ENCODE results near the gene GAB2. TPM values are rescaled to one million over a fixed set of nuclear protein-coding genes. Genes with fewer than 3 reads are reported as not detected.
A peak's percentile ranks its signal among the peaks of the same experiment; 100 is the strongest.

Gene GAB2
- total and polyA plus RNA-seq, 7 experiments from 2014 or later, result 0.17 to 42.6 (median 3.5) TPM

GRCh38 chr11:78266451-78266850 is 151.2 kb downstream of the GAB2 start:
- Histone ChIP-seq H3K36me3 (ENCODE audit: control insufficient read depth in 2 of 3, insufficient read depth in 3 of 3, low read length in 3 of 3) (no peaks in the 10 kb centered on the region), H3K9me3 (ENCODE audit: control insufficient read depth in 2 of 3, low read length in 3 of 3) (no peaks in the 10 kb centered on the region), H3K4me1 (ENCODE audit: control insufficient read depth in 2 of 2, insufficient read depth in 2 of 2, low read length in 2 of 2) (no peaks in the 10 kb centered on the region), H3K27me3 (ENCODE audit: control insufficient read depth in 2 of 2, insufficient read depth in 2 of 2, low read length in 2 of 2) (no peaks in the 10 kb centered on the region), H3K4me3 (ENCODE audit: low read length) (no peak overlapping the region), H3K27ac (ENCODE audit: low read depth, low read length) (no peak overlapping the region)
- H3K27ac Mint-ChIP-seq, result peak overlapping the region in 1 of 9 donors; percentile 80
- intact Hi-C loops (cut with micrococcal nuclease), result no loop called here
- peaks cover 0 to 28% (median 0%) of the 10 kb centered on the region in 5 donors for H3K36me3 Mint-ChIP-seq
- ChIA-PET POLR2A (no interaction called here), CTCF (no interaction called here)
- H3K9me3 Mint-ChIP-seq, result peaks cover 0 to 3% (median 0%) of the 10 kb centered on the region in 11 donors
- peak in 1 of 9 donors; percentile 6 for DNase-seq
- peaks cover 0 to 11% (median 0%) of the 10 kb centered on the region in 7 donors for H3K4me1 Mint-ChIP-seq
- ATAC-seq, result no peak
- H3K27me3 Mint-ChIP-seq, result no peaks in the 10 kb centered on the region
- no peak overlapping the region for H3K4me3 Mint-ChIP-seq

GRCh38 chr11:78265326-78265725 is 152.3 kb downstream of the GAB2 start:
- H3K4me1 Mint-ChIP-seq, result peaks cover 0 to 11% (median 0%) of the 10 kb centered on the region in 7 donors
- ChIA-PET CTCF (no interaction called here), POLR2A (no interaction called here)
- no peak overlapping the region for H3K4me3 Mint-ChIP-seq
- DNase-seq (no peak), ATAC-seq (no peak)
- no peaks in the 10 kb centered on the region for H3K27me3 Mint-ChIP-seq
- H3K27ac ChIP-seq (ENCODE audit: low read depth, low read length), result no peak overlapping the region
- H3K27ac Mint-ChIP-seq, result peak overlapping the region in 1 of 9 donors; percentile 13
- no peaks in the 10 kb centered on the region for H3K27me3 ChIP-seq (ENCODE audit: control insufficient read depth in 2 of 2, insufficient read depth in 2 of 2, low read length in 2 of 2)
- H3K36me3 ChIP-seq (ENCODE audit: control insufficient read depth in 2 of 3, insufficient read depth in 3 of 3, low read length in 3 of 3), result no peaks in the 10 kb centered on the region
- intact Hi-C loops (cut with micrococcal nuclease), result no loop called here
- no peaks in the 10 kb centered on the region for H3K9me3 Mint-ChIP-seq
- peaks cover 0 to 23% (median 0%) of the 10 kb centered on the region in 5 donors for H3K36me3 Mint-ChIP-seq
- H3K9me3 ChIP-seq (ENCODE audit: control insufficient read depth in 2 of 3, low read length in 3 of 3), result no peaks in the 10 kb centered on the region
- H3K4me1 ChIP-seq (ENCODE audit: control insufficient read depth in 2 of 2, insufficient read depth in 2 of 2, low read length in 2 of 2), result no peaks in the 10 kb centered on the region
- no peak overlapping the region for H3K4me3 ChIP-seq (ENCODE audit: low read length)

- Mint-ChIP-seq H3K9me3 (no peaks in the 10 kb centered on the region), H3K36me3 (peaks cover 0 to 15% (median 0%) of the 10 kb centered on the region in 5 donors), H3K27me3 (no peaks in the 10 kb centered on the region), H3K4me3 (no peak overlapping the region), H3K4me1 (peaks cover 0 to 8% (median 0%) of the 10 kb centered on the region in 7 donors), H3K27ac (no peak overlapping the region)
- Histone ChIP-seq H3K4me3 (ENCODE audit: low read length) (no peak overlapping the region), H3K9me3 (ENCODE audit: control insufficient read depth in 2 of 3, low read length in 3 of 3) (no peaks in the 10 kb centered on the region), H3K4me1 (ENCODE audit: control insufficient read depth in 2 of 2, insufficient read depth in 2 of 2, low read length in 2 of 2) (no peaks in the 10 kb centered on the region), H3K27ac (ENCODE audit: low read depth, low read length) (no peak overlapping the region), H3K27me3 (ENCODE audit: control insufficient read depth in 2 of 2, insufficient read depth in 2 of 2, low read length in 2 of 2) (no peaks in the 10 kb centered on the region), H3K36me3 (ENCODE audit: control insufficient read depth in 2 of 3, insufficient read depth in 3 of 3, low read length in 3 of 3) (no peaks in the 10 kb centered on the region)
- intact Hi-C loops (cut with micrococcal nuclease), result no loop called here
- DNase-seq, result no peak
- ChIA-PET CTCF (interaction anchor here (1.2 kb wide), 1 partner anchor 10 kb away, joined by 3 read pairs; no protein-coding TSS in a partner anchor), POLR2A (no interaction called here)
- no peak for ATAC-seq
Measured at GRCh38 chr11:78262691-78263090, 154.9 kb downstream of the GAB2 start.

- no peak overlapping the region for H3K27ac ChIP-seq (ENCODE audit: low read depth, low read length)
- no peak overlapping the region for H3K4me3 ChIP-seq (ENCODE audit: low read length)
- no peaks in the 10 kb centered on the region for H3K4me1 ChIP-seq (ENCODE audit: control insufficient read depth in 2 of 2, insufficient read depth in 2 of 2, low read length in 2 of 2)
- no peaks in the 10 kb centered on the region for H3K27me3 ChIP-seq (ENCODE audit: control insufficient read depth in 2 of 2, insufficient read depth in 2 of 2, low read length in 2 of 2)
- Mint-ChIP-seq H3K9me3 (no peaks in the 10 kb centered on the region), H3K27ac (no peak overlapping the region), H3K36me3 (peaks cover 0 to 12% (median 0%) of the 10 kb centered on the region in 5 donors), H3K4me3 (no peak overlapping the region), H3K27me3 (no peaks in the 10 kb centered on the region), H3K4me1 (peaks cover 0 to 6% (median 0%) of the 10 kb centered on the region in 7 donors)
- no peak for DNase-seq
- intact Hi-C loops (cut with micrococcal nuclease), result no loop called here
- H3K36me3 ChIP-seq (ENCODE audit: control insufficient read depth in 2 of 3, insufficient read depth in 3 of 3, low read length in 3 of 3), result no peaks in the 10 kb centered on the region
- POLR2A ChIA-PET, result no interaction called here
- no peaks in the 10 kb centered on the region for H3K9me3 ChIP-seq (ENCODE audit: control insufficient read depth in 2 of 3, low read length in 3 of 3)
- CTCF ChIA-PET, result interaction anchor here (1.2 kb wide), 1 partner anchor 10 kb away, joined by 3 read pairs; no protein-coding TSS in a partner anchor
- ATAC-seq, result no peak
Measured at GRCh38 chr11:78262238-78262637, 155.4 kb downstream of the GAB2 start.

- H3K4me1 ChIP-seq (ENCODE audit: control insufficient read depth in 2 of 2, insufficient read depth in 2 of 2, low read length in 2 of 2), result no peaks in the 10 kb centered on the region
- Mint-ChIP-seq H3K36me3 (peaks cover 0 to 12% (median 0%) of the 10 kb centered on the region in 5 donors), H3K9me3 (no peaks in the 10 kb centered on the region), H3K4me1 (peaks cover 0 to 5% (median 0%) of the 10 kb centered on the region in 7 donors), H3K27me3 (no peaks in the 10 kb centered on the region), H3K27ac (no peak overlapping the region), H3K4me3 (no peak overlapping the region)
- ChIA-PET CTCF (interaction anchor here (1.2 kb wide), 1 partner anchor 9 kb away, joined by 3 read pairs; no protein-coding TSS in a partner anchor), POLR2A (no interaction called here)
- intact Hi-C loops (cut with micrococcal nuclease), result no loop called here
- no peaks in the 10 kb centered on the region for H3K9me3 ChIP-seq (ENCODE audit: control insufficient read depth in 2 of 3, low read length in 3 of 3)
- H3K27me3 ChIP-seq (ENCODE audit: control insufficient read depth in 2 of 2, insufficient read depth in 2 of 2, low read length in 2 of 2), result no peaks in the 10 kb centered on the region
- no peak for ATAC-seq
- H3K36me3 ChIP-seq (ENCODE audit: control insufficient read depth in 2 of 3, insufficient read depth in 3 of 3, low read length in 3 of 3), result no peaks in the 10 kb centered on the region
- H3K27ac ChIP-seq (ENCODE audit: low read depth, low read length), result no peak overlapping the region
- DNase-seq, result no peak
- no peak overlapping the region for H3K4me3 ChIP-seq (ENCODE audit: low read length)
Measured at GRCh38 chr11:78261828-78262227, 155.8 kb downstream of the GAB2 start.

GRCh38 chr11:78261367-78261766 is 156.3 kb downstream of the GAB2 start:
- Mint-ChIP-seq H3K27ac (no peak overlapping the region), H3K9me3 (no peaks in the 10 kb centered on the region), H3K4me3 (no peak overlapping the region), H3K4me1 (peaks cover 0 to 5% (median 0%) of the 10 kb centered on the region in 7 donors), H3K36me3 (peaks cover 0 to 10% (median 0%) of the 10 kb centered on the region in 5 donors), H3K27me3 (no peaks in the 10 kb centered on the region)
- Histone ChIP-seq H3K27me3 (ENCODE audit: control insufficient read depth in 2 of 2, insufficient read depth in 2 of 2, low read length in 2 of 2) (no peaks in the 10 kb centered on the region), H3K4me1 (ENCODE audit: control insufficient read depth in 2 of 2, insufficient read depth in 2 of 2, low read length in 2 of 2) (no peaks in the 10 kb centered on the region), H3K36me3 (ENCODE audit: control insufficient read depth in 2 of 3, insufficient read depth in 3 of 3, low read length in 3 of 3) (no peaks in the 10 kb centered on the region), H3K4me3 (ENCODE audit: low read length) (no peak overlapping the region), H3K27ac (ENCODE audit: low read depth, low read length) (no peak overlapping the region), H3K9me3 (ENCODE audit: control insufficient read depth in 2 of 3, low read length in 3 of 3) (no peaks in the 10 kb centered on the region)
- CTCF ChIA-PET, result interaction anchor here (1.2 kb wide), 1 partner anchor 9 kb away, joined by 3 read pairs; no protein-coding TSS in a partner anchor
- intact Hi-C loops (cut with micrococcal nuclease), result no loop called here
- DNase-seq, result no peak
- POLR2A ChIA-PET, result no interaction called here
- no peak for ATAC-seq

GRCh38 chr11:78259777-78260487 is 157.7 kb downstream of the GAB2 start:
- no peaks in the 10 kb centered on the region for H3K9me3 ChIP-seq (ENCODE audit: control insufficient read depth in 2 of 3, low read length in 3 of 3)
- H3K4me3 Mint-ChIP-seq, result no peak overlapping the region
- H3K27ac Mint-ChIP-seq, result no peak overlapping the region
- ChIA-PET CTCF (no interaction called here), POLR2A (no interaction called here)
- peaks cover 0 to 8% (median 0%) of the 10 kb centered on the region in 7 donors for H3K4me1 Mint-ChIP-seq
- H3K4me1 ChIP-seq (ENCODE audit: control insufficient read depth in 2 of 2, insufficient read depth in 2 of 2, low read length in 2 of 2), result no peaks in the 10 kb centered on the region
- DNase-seq (no peak), ATAC-seq (no peak)
- no peak overlapping the region for H3K4me3 ChIP-seq (ENCODE audit: low read length)
- no peaks in the 10 kb centered on the region for H3K27me3 Mint-ChIP-seq
- H3K9me3 Mint-ChIP-seq, result no peaks in the 10 kb centered on the region
- intact Hi-C loops (cut with micrococcal nuclease), result no loop called here
- no peak overlapping the region for H3K27ac ChIP-seq (ENCODE audit: low read depth, low read length)
- no peaks in the 10 kb centered on the region for H3K36me3 ChIP-seq (ENCODE audit: control insufficient read depth in 2 of 3, insufficient read depth in 3 of 3, low read length in 3 of 3)
- peaks cover 0 to 4% (median 0%) of the 10 kb centered on the region in 5 donors for H3K36me3 Mint-ChIP-seq
- no peaks in the 10 kb centered on the region for H3K27me3 ChIP-seq (ENCODE audit: control insufficient read depth in 2 of 2, insufficient read depth in 2 of 2, low read length in 2 of 2)
